H1 (cell line): ENCODE data around the gene PARD6B. TPM values are rescaled to one million over a fixed set of nuclear protein-coding genes. Genes with fewer than 3 reads are reported as not detected.

Experiments used
- EZH2 ChIP-seq: fragments of 200-600 bp; sonication (generic); IDR thresholded peaks from 2 replicates; pipeline ENCODE4 v1.7.1; 2012; ENCODE audit warnings: low read depth, mild to moderate bottlenecking, moderate library complexity, low read length, inconsistent platforms; ENCODE audit not compliant: severe bottlenecking
- MAFK ChIP-seq: IDR thresholded peaks from 2 replicates; pipeline ENCODE4 v1.6.1; 2012; ENCODE audit warnings: low read depth, mild to moderate bottlenecking, improper control_type of control experiment, low read length
- polyA plus RNA-seq, 7 experiments: library from polyadenylated mRNA; depleted of rRNA in 3 of 7; stranded (reverse) in 5 of 7; unstranded in 2 of 7; fragments of >200 nt in 5 of 7; fragments of 200-250 nt in 2 of 7; gene quantifications; 1 replicate in 5 of 7; 2 replicates in 1 of 7; 4 replicates in 1 of 7; pipeline versions ENCODE4 v1.2.1 to v1.2.3, GENCODE V29; 2011 to 2013; ENCODE audit warnings: missing spikeins in 2 of 7, mixed read lengths in 2 of 7
- total RNA-seq: library from RNA; stranded (reverse); fragmentation: NEBNext Ultra II Directional; extraction: Animal tissue kit (Norgen Biotek cat#: 25700); gene quantifications from 2 replicates; pipeline ENCODE4 v1.2.1, GENCODE V29; 2021

Gene PARD6B
- total and polyA plus RNA-seq, 2 of the 8 experiments (the other 6 are each of a cell fraction or from before 2014, with no cell fraction given), result 5.2 to 34.1 TPM

- TF ChIP-seq EZH2, result no peak
- no peak for TF ChIP-seq MAFK
Observed at GRCh38 chr20:50754420-50754819, 23.0 kb downstream of the PARD6B start (continued).
